DOHH2 (cell line): ENCODE results near the gene CYB5B.

ENCODE experiments used
- H3F3A ChIP-seq: fragments of 200-600 bp; sonication (generic), shearing (Covaris generic); 2 replicates; pipeline ENCODE4 v1.6.0; 2016; ENCODE audit warnings: antibody characterized with exemption, mild to moderate bottlenecking; ENCODE audit not compliant: control insufficient read depth, insufficient read depth
- H3K27ac ChIP-seq: fragments of 200-600 bp; sonication (generic); 2 replicates; pipeline ENCODE4 v1.5.1; 2014; ENCODE audit warnings: low read depth, mild to moderate bottlenecking, low read length, moderate library complexity
- H3K27me3 ChIP-seq: fragments of 200-600 bp; sonication (generic); 2 replicates; pipeline ENCODE4 v1.6.1; 2014; ENCODE audit warnings: mild to moderate bottlenecking, low read length, mixed read lengths; ENCODE audit not compliant: control insufficient read depth
- H3K36me3 ChIP-seq: fragments of 200-600 bp; sonication (generic); 2 replicates; pipeline ENCODE4 v1.6.1; 2014; ENCODE audit warnings: mild to moderate bottlenecking, low read length, moderate library complexity, mixed read lengths; ENCODE audit not compliant: control insufficient read depth
- H3K4me1 ChIP-seq: fragments of 200-600 bp; sonication (generic); 2 replicates; pipeline ENCODE4 v1.6.1; 2014; ENCODE audit warnings: mild to moderate bottlenecking, low read length, mixed read lengths; ENCODE audit not compliant: control insufficient read depth
- H3K4me2 ChIP-seq: fragments of 200-600 bp; sonication (generic); 2 replicates; pipeline ENCODE4 v1.6.0; 2014; ENCODE audit warnings: mild to moderate bottlenecking, low read length, moderate library complexity
- H3K4me3 ChIP-seq: fragments of 200-600 bp; sonication (generic); 2 replicates; pipeline ENCODE4 v1.5.1; 2014; ENCODE audit warnings: mild to moderate bottlenecking, low read length, mixed read lengths
- H3K79me2 ChIP-seq: fragments of 200-600 bp; sonication (generic); 2 replicates; pipeline ENCODE4 v1.6.1; 2014; ENCODE audit warnings: mild to moderate bottlenecking, low read length, mixed read lengths; ENCODE audit not compliant: control insufficient read depth
- H3K9me2 ChIP-seq: fragments of 200-600 bp; sonication (generic); replicated peaks from 2 replicates; pipeline ENCODE4 v1.6.1; 2014; ENCODE audit warnings: mild to moderate bottlenecking, low read length, mixed read lengths; ENCODE audit not compliant: control insufficient read depth
- H3K9me3 ChIP-seq: fragments of 200-600 bp; sonication (generic); 2 replicates; pipeline ENCODE4 v1.6.1; 2014; ENCODE audit warnings: antibody characterized with exemption, low read length, mixed read lengths; ENCODE audit not compliant: control insufficient read depth, insufficient read depth
- H4K20me1 ChIP-seq: fragments of 200-600 bp; sonication (generic); 2 replicates; pipeline ENCODE4 v1.6.0; 2014; ENCODE audit warnings: low read depth, mild to moderate bottlenecking, antibody characterized with exemption, low read length, moderate library complexity; ENCODE audit not compliant: control insufficient read depth, insufficient read depth
- EZH2phosphoT487 ChIP-seq: fragments of 200-600 bp; sonication (generic); IDR thresholded peaks from 2 replicates; pipeline ENCODE4 v1.6.1; 2017; ENCODE audit warnings: borderline replicate concordance, mild to moderate bottlenecking, antibody characterized with exemption, low read length, moderate library complexity, mixed read lengths
- TF ChIP-seq, protein P1 (sequence below): fragments of 200-600 bp; sonication (generic); IDR thresholded peaks from one replicate; pipeline ENCODE4 v1.5.1; 2014; ENCODE audit warnings: antibody characterized with exemption, mild to moderate bottlenecking, low read depth, low read length; ENCODE audit not compliant: poor library complexity, severe bottlenecking

CYB5B gene

DNA sequence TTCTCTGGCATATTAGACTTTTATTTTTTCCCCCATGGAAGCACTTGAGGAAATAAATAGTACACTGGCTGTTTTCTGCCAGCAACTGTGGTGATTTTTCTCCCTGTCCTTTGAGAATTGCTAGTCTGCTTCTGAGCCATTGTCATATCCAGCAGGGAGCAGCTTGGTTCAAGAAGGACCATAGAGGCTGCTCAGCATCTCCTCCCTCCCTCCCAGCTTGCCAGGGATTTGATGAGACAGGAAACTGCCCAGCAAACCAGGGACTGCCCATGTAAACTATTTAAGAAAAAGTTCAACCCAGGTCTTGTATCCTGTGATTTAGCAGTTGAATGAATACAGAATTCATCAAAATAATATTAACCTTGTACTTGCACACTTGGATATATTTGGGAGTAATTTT lies 39.5 kb downstream of the CYB5B start:
- Histone ChIP-seq H3K9me3 (no peaks in the 10 kb centered on the region), H3K36me3 (peaks cover 53% of the 10 kb centered on the region), H3K9me2 (no peaks in the 10 kb centered on the region), H3K79me2 (no peaks in the 10 kb centered on the region), H3K4me1 (0 out of 2 replicates have a peak, but pooled peaks cover 3% of the 10 kb centered on the region), H3K4me3 (no peak overlapping the region), H4K20me1 (no peaks in the 10 kb centered on the region), H3K27me3 (no peaks in the 10 kb centered on the region), H3K4me2 (no peak overlapping the region), H3K27ac (no peak overlapping the region), H3F3A (no peaks in the 10 kb centered on the region; the same call in 1 of the 2 replicates)
- TF ChIP-seq, protein P1, sequence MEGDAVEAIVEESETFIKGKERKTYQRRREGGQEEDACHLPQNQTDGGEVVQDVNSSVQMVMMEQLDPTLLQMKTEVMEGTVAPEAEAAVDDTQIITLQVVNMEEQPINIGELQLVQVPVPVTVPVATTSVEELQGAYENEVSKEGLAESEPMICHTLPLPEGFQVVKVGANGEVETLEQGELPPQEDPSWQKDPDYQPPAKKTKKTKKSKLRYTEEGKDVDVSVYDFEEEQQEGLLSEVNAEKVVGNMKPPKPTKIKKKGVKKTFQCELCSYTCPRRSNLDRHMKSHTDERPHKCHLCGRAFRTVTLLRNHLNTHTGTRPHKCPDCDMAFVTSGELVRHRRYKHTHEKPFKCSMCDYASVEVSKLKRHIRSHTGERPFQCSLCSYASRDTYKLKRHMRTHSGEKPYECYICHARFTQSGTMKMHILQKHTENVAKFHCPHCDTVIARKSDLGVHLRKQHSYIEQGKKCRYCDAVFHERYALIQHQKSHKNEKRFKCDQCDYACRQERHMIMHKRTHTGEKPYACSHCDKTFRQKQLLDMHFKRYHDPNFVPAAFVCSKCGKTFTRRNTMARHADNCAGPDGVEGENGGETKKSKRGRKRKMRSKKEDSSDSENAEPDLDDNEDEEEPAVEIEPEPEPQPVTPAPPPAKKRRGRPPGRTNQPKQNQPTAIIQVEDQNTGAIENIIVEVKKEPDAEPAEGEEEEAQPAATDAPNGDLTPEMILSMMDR, result no peak
- TF ChIP-seq EZH2phosphoT487, result no peak

DNA sequence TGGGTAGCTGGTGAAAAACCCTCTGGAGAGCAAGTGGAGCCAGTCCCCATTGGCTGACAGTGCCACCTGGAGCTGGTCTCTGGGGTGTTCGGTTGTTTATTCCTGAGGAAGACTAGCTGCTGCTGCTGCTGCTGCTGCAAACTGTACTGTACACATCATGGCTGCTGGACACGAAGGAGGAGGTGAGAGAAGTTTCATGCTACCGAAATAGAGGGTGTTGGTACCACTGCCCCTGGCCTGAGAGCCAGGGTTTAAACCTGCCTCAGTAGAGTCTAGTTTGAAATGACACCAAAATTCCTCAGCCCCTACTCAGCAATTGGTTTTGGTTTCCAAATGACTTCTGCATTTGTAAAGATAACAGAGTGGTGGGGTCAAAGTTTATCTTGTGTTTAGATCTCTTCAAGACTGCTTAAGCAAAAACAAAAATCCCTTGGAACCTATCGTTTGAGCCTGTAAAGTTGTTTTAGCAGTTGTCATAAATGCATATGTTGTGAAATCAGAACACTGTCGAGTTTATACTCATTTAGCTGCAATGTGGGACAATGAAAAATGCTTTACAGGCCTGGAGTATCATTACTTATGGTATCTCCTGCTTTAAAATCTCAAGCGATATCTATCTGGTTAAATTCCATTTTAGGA lies 40.8 kb downstream of the CYB5B start:
- Histone ChIP-seq H3F3A (no peaks in the 10 kb centered on the region; the same call in 1 of the 2 replicates), H3K9me2 (no peaks in the 10 kb centered on the region), H3K4me1 (peaks cover 14% of the 10 kb centered on the region), H3K9me3 (no peaks in the 10 kb centered on the region), H4K20me1 (no peaks in the 10 kb centered on the region), H3K4me2 (no peak overlapping the region), H3K4me3 (no peak overlapping the region), H3K27me3 (no peaks in the 10 kb centered on the region), H3K36me3 (peaks cover 41% of the 10 kb centered on the region), H3K79me2 (no peaks in the 10 kb centered on the region), H3K27ac (no peak overlapping the region)
- no peak for TF ChIP-seq EZH2phosphoT487
- TF ChIP-seq, protein P1, result no peak

DNA sequence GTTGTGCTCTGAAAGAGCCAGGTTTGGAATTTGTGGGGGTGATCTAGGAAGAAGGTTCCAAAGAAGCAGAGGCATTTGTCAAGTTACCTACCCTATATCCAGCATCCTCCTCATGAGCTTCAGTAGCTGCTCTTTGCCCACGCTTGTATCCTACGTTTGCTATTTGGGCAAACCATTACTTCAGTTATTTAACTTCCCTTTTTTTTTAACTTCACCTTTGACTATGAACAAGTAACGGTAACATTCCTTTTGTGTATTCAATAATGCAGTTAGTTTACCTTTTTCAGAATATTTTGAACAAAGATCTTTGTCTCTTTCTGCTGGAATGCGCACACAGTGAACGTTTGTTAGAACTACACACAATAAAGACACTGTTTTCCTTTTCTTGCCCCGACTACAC lies 41.5 kb downstream of the CYB5B start:
- Histone ChIP-seq H4K20me1 (no peaks in the 10 kb centered on the region), H3K4me2 (no peak overlapping the region), H3K4me1 (peaks cover 14% of the 10 kb centered on the region), H3K36me3 (peaks cover 34% of the 10 kb centered on the region), H3K27me3 (no peaks in the 10 kb centered on the region), H3F3A (no peaks in the 10 kb centered on the region; the same call in 1 of the 2 replicates), H3K9me2 (no peaks in the 10 kb centered on the region), H3K27ac (no peak overlapping the region), H3K79me2 (no peaks in the 10 kb centered on the region), H3K4me3 (no peak overlapping the region), H3K9me3 (no peaks in the 10 kb centered on the region)
- TF ChIP-seq, protein P1, result no peak
- TF ChIP-seq EZH2phosphoT487, result no peak
